DND-41 (cell line): Measurements from ENCODE around the gene MRFAP1.

Experiments used
- EZH2 ChIP-seq: IDR thresholded peaks from 3 replicates; pipeline ENCODE4 v1.6.1; 2012; ENCODE audit warnings: borderline replicate concordance, low read depth, mild to moderate bottlenecking, moderate library complexity, low read length, inconsistent platforms; ENCODE audit not compliant: severe bottlenecking
- TF ChIP-seq, protein P1 (sequence below): IDR thresholded peaks from 2 replicates; pipeline ENCODE4 v1.5.1; 2012; ENCODE audit warnings: borderline replicate concordance, low read length, moderate library complexity, mild to moderate bottlenecking; ENCODE audit not compliant: poor library complexity, severe bottlenecking; ENCODE audit errors: extremely low read depth

DNA sequence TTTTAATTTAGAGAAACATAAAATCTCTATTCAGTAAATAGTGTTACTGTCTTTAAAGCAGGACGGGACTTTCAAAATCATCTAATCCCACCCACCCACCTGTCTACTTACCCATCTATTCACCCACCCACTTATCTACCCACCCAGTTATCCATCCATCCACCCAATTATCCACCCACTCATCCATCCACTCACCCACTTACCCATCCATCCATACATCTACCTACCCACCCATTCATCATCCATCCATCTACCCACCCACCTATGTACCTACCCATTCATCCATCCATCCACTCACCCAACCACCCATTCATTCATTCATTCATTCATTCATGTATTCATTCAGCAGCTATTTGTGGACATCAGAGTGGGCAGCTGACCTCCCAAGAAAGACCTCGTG, 34.9 kb upstream of the MRFAP1 start:
- TF ChIP-seq, protein P1, sequence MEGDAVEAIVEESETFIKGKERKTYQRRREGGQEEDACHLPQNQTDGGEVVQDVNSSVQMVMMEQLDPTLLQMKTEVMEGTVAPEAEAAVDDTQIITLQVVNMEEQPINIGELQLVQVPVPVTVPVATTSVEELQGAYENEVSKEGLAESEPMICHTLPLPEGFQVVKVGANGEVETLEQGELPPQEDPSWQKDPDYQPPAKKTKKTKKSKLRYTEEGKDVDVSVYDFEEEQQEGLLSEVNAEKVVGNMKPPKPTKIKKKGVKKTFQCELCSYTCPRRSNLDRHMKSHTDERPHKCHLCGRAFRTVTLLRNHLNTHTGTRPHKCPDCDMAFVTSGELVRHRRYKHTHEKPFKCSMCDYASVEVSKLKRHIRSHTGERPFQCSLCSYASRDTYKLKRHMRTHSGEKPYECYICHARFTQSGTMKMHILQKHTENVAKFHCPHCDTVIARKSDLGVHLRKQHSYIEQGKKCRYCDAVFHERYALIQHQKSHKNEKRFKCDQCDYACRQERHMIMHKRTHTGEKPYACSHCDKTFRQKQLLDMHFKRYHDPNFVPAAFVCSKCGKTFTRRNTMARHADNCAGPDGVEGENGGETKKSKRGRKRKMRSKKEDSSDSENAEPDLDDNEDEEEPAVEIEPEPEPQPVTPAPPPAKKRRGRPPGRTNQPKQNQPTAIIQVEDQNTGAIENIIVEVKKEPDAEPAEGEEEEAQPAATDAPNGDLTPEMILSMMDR, result no peak
- no peak for TF ChIP-seq EZH2
